K562 (cell line): ENCODE results near the gene MEF2D. TPM values are rescaled to one million over a fixed set of nuclear protein-coding genes. Genes with fewer than 3 reads are reported as not detected.
A peak's percentile ranks its signal among the peaks of the same experiment; 100 is the strongest.

ENCODE experiments used
- CREB1 ChIP-seq, 2 experiments: sonication (generic) in 1 of 2; formaldehyde crosslinking in 1 of 2; IDR thresholded peaks; 2 replicates each; pipeline versions ENCODE4 v1.6.1 to v1.8.0; 2012 to 2022; ENCODE audit warnings: inconsistent platforms in 1 of 2, mild to moderate bottlenecking in 1 of 2, missing genetic modification reagents in 1 of 2, moderate library complexity in 1 of 2
- DPF2 ChIP-seq: fragments of 450-650 bp; IDR thresholded peaks from 2 replicates; pipeline ENCODE4 v1.6.1; 2016
- EP400 ChIP-seq: fragments of 450-650 bp; IDR thresholded peaks from 2 replicates; pipeline ENCODE4 v1.6.1; 2017; ENCODE audit warnings: antibody characterized with exemption, mild to moderate bottlenecking, moderate library complexity
- ETS2 ChIP-seq: IDR thresholded peaks from 2 replicates; pipeline ENCODE4 v1.6.1; 2016; ENCODE audit warnings: borderline replicate concordance, missing genetic modification characterization, mild to moderate bottlenecking, moderate library complexity, missing compliant biosample characterization; ENCODE audit not compliant: poor library complexity, severe bottlenecking
- MAFK ChIP-seq: IDR thresholded peaks from 2 replicates; pipeline ENCODE4 v1.6.1; 2011; ENCODE audit warnings: low read length, improper control_type of control experiment
- MCM7 ChIP-seq, 2 experiments: fragments of 450-650 bp; IDR thresholded peaks; 2 replicates each; pipeline ENCODE4 v1.6.1; 2016 to 2018
- NCOA1 ChIP-seq: fragments of 450-650 bp; IDR thresholded peaks from 2 replicates; pipeline ENCODE4 v1.6.1; 2016; ENCODE audit warnings: low read depth
- NFIX ChIP-seq: fragments of 250-450 bp; sonication (Bioruptor Pico); IDR thresholded peaks from 2 replicates; pipeline ENCODE4 v1.4.0; 2020; ENCODE audit warnings: low read depth, mild to moderate bottlenecking, moderate library complexity
- NFRKB ChIP-seq: fragments of 450-650 bp; IDR thresholded peaks from 2 replicates; pipeline ENCODE4 v1.6.1; 2016; ENCODE audit warnings: low read depth
- RFX5 ChIP-seq: IDR thresholded peaks from 2 replicates; pipeline ENCODE4 v1.6.1; 2011; ENCODE audit warnings: low read depth, mild to moderate bottlenecking, improper control_type of control experiment, low read length
- SUPT5H ChIP-seq: fragments of 450-650 bp; IDR thresholded peaks from 2 replicates; pipeline ENCODE4 v1.6.1; 2016
- ZNF76 ChIP-seq: fragments of 250-450 bp; sonication (Bioruptor Pico); IDR thresholded peaks from 2 replicates; pipeline ENCODE4 v1.4.0; 2020; ENCODE audit warnings: mild to moderate bottlenecking, moderate library complexity, borderline replicate concordance
- polyA plus RNA-seq, 8 experiments: library from polyadenylated mRNA; depleted of rRNA in 4 of 8; stranded (reverse) in 5 of 8; unstranded in 3 of 8; fragments of >200 nt; fragmentation: Nextera tagmentation in 2 of 8; fragmentation: Illumina TruSeq in 1 of 8; extraction: Ambion mirVana in 2 of 8; extraction: Trizol in 1 of 8; gene quantifications; 2 replicates each; pipeline versions ENCODE4 v1.2.1 to v1.2.3, GENCODE V29; 2011 to 2014; ENCODE audit warnings: inconsistent platforms in 1 of 8, missing spikeins in 1 of 8
- total RNA-seq, 7 experiments: library from RNA; depleted of rRNA in 6 of 7; stranded (reverse); fragments of >200 nt in 6 of 7; fragmentation: Illumina TruSeq in 2 of 7; extraction: Trizol in 2 of 7; gene quantifications; 2 replicates each; pipeline versions ENCODE4 v1.2.1 to v1.2.3, GENCODE V29; 2011 to 2021; ENCODE audit warnings: low replicate concordance in 1 of 7
- TF ChIP-seq, protein P1 (sequence below), 2 experiments: fragments of 150-350 bp in 1 of 2; IDR thresholded peaks; 2 replicates each; pipeline ENCODE4 v1.6.1; 2012 to 2016; ENCODE audit warnings: low read depth in 2 of 2, low read length in 2 of 2, mild to moderate bottlenecking in 1 of 2, moderate library complexity in 1 of 2
- TF ChIP-seq, protein P2 (sequence below): sonication (generic); formaldehyde crosslinking; IDR thresholded peaks from 2 replicates; pipeline ENCODE4 v1.8.0; 2022; ENCODE audit warnings: mild to moderate bottlenecking, missing genetic modification reagents

MEF2D gene
- total and polyA plus RNA-seq, 9 of the 15 experiments (the other 6 are each of a cell fraction or from before 2014, with no cell fraction given) = 0.10 to 19.5 (median 2.6) TPM

DNA sequence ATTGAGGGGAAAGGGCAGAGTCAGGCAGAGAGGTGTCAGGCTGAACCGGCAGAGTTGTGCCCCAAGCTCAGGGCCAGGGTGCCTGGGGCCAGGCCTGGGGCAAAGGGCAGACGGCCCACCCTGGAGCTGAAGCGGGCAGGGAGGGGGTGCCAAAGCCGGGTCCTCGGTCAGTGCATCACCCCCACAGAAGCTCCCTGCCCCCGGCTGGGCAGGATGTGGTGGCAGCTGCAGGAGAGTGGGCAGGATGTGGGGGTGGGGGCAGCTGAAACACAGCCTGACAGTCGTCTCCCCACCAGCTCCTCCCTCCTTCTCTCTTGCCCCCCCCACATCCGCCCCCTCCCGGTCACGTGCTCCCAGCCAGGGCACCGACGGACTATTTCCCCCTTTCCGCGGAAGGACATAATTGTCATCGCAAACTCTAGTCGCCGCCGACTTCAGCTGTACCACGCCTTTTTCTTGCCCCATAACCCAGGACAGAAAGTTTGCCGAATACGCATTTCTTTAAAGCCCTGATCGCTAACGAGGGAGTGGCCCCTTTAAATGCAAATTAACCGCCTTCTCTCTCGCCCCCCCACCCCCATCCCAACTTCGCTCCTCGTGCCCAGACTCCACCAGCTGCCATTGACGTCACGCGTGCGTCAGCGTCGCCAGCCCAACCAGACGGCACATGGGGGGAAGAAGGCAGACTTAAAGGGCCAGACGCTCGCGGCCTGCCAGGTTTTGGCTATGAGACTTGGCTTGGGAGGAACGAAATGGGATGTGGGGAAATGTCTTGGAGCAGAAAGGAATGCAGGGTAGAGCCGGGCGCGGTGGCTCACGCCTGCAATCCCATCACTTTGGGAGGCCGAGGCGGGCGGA, 4.5 kb upstream of the MEF2D start (continued):
- TF ChIP-seq ETS2 (tag) (no peak), SUPT5H (peak; percentile 41; the same call in 1 of the 2 replicates), MCM7 (IDR thresholded peaks at IDR 0.05) (no peak), RFX5 (peak; percentile 54; the same call in 1 of the 2 replicates), NFRKB (peak; percentile 68; the same call in 1 of the 2 replicates), CREB1 (IDR thresholded peaks at IDR 0.05) (peak; percentile 97), CREB1 (CRISPR knock-in tag; IDR thresholded peaks at IDR 0.05) (peak; percentile 97), MAFK (peak; percentile 32; the same call in 1 of the 2 replicates), ZNF76 (CRISPR knock-in tag) (no peak), EP400 (peak; percentile 91), NFIX (CRISPR knock-in tag) (no peak), NCOA1 (peak; percentile 76; the same call in 1 of the 2 replicates), DPF2 (peak; percentile 74)
- TF ChIP-seq, protein P1, sequence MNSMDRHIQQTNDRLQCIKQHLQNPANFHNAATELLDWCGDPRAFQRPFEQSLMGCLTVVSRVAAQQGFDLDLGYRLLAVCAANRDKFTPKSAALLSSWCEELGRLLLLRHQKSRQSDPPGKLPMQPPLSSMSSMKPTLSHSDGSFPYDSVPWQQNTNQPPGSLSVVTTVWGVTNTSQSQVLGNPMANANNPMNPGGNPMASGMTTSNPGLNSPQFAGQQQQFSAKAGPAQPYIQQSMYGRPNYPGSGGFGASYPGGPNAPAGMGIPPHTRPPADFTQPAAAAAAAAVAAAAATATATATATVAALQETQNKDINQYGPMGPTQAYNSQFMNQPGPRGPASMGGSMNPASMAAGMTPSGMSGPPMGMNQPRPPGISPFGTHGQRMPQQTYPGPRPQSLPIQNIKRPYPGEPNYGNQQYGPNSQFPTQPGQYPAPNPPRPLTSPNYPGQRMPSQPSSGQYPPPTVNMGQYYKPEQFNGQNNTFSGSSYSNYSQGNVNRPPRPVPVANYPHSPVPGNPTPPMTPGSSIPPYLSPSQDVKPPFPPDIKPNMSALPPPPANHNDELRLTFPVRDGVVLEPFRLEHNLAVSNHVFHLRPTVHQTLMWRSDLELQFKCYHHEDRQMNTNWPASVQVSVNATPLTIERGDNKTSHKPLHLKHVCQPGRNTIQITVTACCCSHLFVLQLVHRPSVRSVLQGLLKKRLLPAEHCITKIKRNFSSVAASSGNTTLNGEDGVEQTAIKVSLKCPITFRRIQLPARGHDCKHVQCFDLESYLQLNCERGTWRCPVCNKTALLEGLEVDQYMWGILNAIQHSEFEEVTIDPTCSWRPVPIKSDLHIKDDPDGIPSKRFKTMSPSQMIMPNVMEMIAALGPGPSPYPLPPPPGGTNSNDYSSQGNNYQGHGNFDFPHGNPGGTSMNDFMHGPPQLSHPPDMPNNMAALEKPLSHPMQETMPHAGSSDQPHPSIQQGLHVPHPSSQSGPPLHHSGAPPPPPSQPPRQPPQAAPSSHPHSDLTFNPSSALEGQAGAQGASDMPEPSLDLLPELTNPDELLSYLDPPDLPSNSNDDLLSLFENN (IDR thresholded peaks at IDR 0.05; ENCODE audit: low read depth in 2 of 2, low read length in 2 of 2) = no peak
- TF ChIP-seq, protein P2, sequence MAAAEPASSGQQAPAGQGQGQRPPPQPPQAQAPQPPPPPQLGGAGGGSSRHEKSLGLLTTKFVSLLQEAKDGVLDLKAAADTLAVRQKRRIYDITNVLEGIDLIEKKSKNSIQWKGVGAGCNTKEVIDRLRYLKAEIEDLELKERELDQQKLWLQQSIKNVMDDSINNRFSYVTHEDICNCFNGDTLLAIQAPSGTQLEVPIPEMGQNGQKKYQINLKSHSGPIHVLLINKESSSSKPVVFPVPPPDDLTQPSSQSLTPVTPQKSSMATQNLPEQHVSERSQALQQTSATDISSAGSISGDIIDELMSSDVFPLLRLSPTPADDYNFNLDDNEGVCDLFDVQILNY (CRISPR knock-in tag) = peak; percentile 32; the same call in 1 of the 2 replicates
